HepG2 (cell line): ENCODE results near the gene LUC7L. TPM values are rescaled to one million over a fixed set of nuclear protein-coding genes. Genes with fewer than 3 reads are reported as not detected.

ENCODE experiments used
- ATAC-seq: fragments of 200-7000 bp; cut with Tn5 transposase; 3 replicates; pipeline ENCODE4 v1.9.1; 2020; ENCODE audit warnings: mild to moderate bottlenecking, moderate library complexity
- BruUV-seq: library from RNA; stranded (reverse); fragments of 400-500 nt; replicated peaks from 2 replicates; lab custom pipeline; 2021; lab: Mats Ljungman, UMichigan
- CTCF ChIA-PET: fragments of 300-600 bp; formaldehyde crosslinking; extraction: SDS; loops from one replicate; lab custom pipeline; 2021; ENCODE audit warnings: low total read pairs, inconsistent platforms, low intra/inter-chr PET ratio; lab: Yijun Ruan, JAX
- POLR2A ChIA-PET: fragments of 350-600 bp; sonication (Branson Sonifier 250); formaldehyde crosslinking; loops from one replicate; lab custom pipeline; 2020; ENCODE audit warnings: antibody characterized with exemption, inconsistent platforms; lab: Yijun Ruan, JAX
- DNase-seq: peaks from one replicate; pipeline ENCODE4 v3.0.0-alpha.2; 2015; ENCODE audit warnings: low spot score
- FAIRE-seq: peaks from 3 replicates; lab custom pipeline; 2011; peaks lifted over from hg19 to GRCh38; lab: Jason Lieb, UNC
- H2AFZ ChIP-seq: one replicate; pipeline ENCODE4 v1.6.1; 2011; ENCODE audit warnings: low read length, inconsistent platforms
- H3K27ac ChIP-seq: fragments of 300-600 bp; 3 replicates; pipeline ENCODE4 v1.8.0; 2011; ENCODE audit warnings: mixed run types, mild to moderate bottlenecking, mixed read lengths, low read length, inconsistent platforms; ENCODE audit not compliant: insufficient read depth; ENCODE audit errors: extremely low read length
- H3K27me3 ChIP-seq, 2 experiments: fragments of 200-600 bp in 1 of 2; 2 replicates in 1 of 2; 3 replicates in 1 of 2; pipeline versions ENCODE4 v1.6.0 to v1.8.0; 2011; ENCODE audit warnings: low read length in 2 of 2, mild to moderate bottlenecking in 2 of 2, moderate library complexity in 2 of 2, inconsistent platforms in 1 of 2; ENCODE audit not compliant: insufficient read depth in 2 of 2, control insufficient read depth in 1 of 2
- H3K36me3 ChIP-seq, 2 experiments: fragments of 200-600 bp in 1 of 2; replicated peaks in 1 of 2; 2 replicates in 1 of 2; 3 replicates in 1 of 2; pipeline versions ENCODE4 v1.5.1 to v1.8.0; 2011; ENCODE audit warnings: low read length in 2 of 2, inconsistent platforms in 1 of 2; ENCODE audit not compliant: insufficient read depth in 2 of 2, control insufficient read depth in 1 of 2
- H3K4me1 ChIP-seq: 2 replicates; pipeline ENCODE4 v1.5.1; 2012; ENCODE audit warnings: low read length, inconsistent platforms; ENCODE audit not compliant: insufficient read depth
- H3K4me2 ChIP-seq: 2 replicates; pipeline ENCODE4 v1.6.0; 2011; ENCODE audit warnings: low read depth, low read length, inconsistent platforms
- H3K4me3 ChIP-seq, 3 experiments: fragments of 200-600 bp in 1 of 3; sonication (generic), shearing (Covaris generic) in 1 of 3; replicated peaks in 1 of 3; 2 replicates each; pipeline ENCODE4 v1.5.1; 2011 to 2016; ENCODE audit warnings: low read length in 3 of 3, inconsistent platforms in 2 of 3, low read depth in 2 of 3, mild to moderate bottlenecking in 2 of 3, control low read depth in 1 of 3, mixed read lengths in 1 of 3; ENCODE audit not compliant: insufficient read depth in 1 of 3
- H3K79me2 ChIP-seq: one replicate; pipeline ENCODE4 v1.6.1; 2011; ENCODE audit warnings: low read length, inconsistent platforms; ENCODE audit not compliant: insufficient read depth
- H3K9ac ChIP-seq: 2 replicates; pipeline ENCODE4 v1.6.0; 2011; ENCODE audit warnings: mild to moderate bottlenecking, low read depth, low read length, inconsistent platforms; ENCODE audit not compliant: insufficient read depth
- H3K9me3 ChIP-seq: 2 replicates; pipeline ENCODE4 v1.5.1; 2012; ENCODE audit warnings: mild to moderate bottlenecking, low read length
- H4K20me1 ChIP-seq: 2 replicates; pipeline ENCODE4 v1.6.0; 2011; ENCODE audit warnings: inconsistent platforms, mild to moderate bottlenecking, low read length, moderate library complexity; ENCODE audit not compliant: insufficient read depth
- AGO2 ChIP-seq: fragments of 200-400 bp; formaldehyde crosslinking; optimal IDR thresholded peaks from 2 replicates; pipeline ENCODE3; 2017; ENCODE audit warnings: mild to moderate bottlenecking, low read depth, low read length, moderate library complexity
- CERS6 ChIP-seq: sonication (generic); formaldehyde crosslinking; IDR thresholded peaks from 2 replicates; pipeline ENCODE4 v1.5.0; 2020; ENCODE audit warnings: missing genetic modification reagents
- EZH2 ChIP-seq: conservative IDR thresholded peaks from 2 replicates; pipeline ENCODE4 v1.6.1; 2012; ENCODE audit warnings: mild to moderate bottlenecking, low read depth, low read length, moderate library complexity
- GPN1 ChIP-seq: sonication (generic); formaldehyde crosslinking; IDR thresholded peaks from 2 replicates; pipeline ENCODE4 v1.5.1; 2020; ENCODE audit warnings: missing genetic modification reagents, borderline replicate concordance
- KMT2A ChIP-seq: sonication (generic); formaldehyde crosslinking; IDR thresholded peaks from 2 replicates; pipeline ENCODE4 v1.4.0; 2020; ENCODE audit warnings: missing genetic modification reagents
- MTA3 ChIP-seq: sonication (generic); formaldehyde crosslinking; IDR thresholded peaks from 2 replicates; pipeline ENCODE4 v1.4.0; 2020; ENCODE audit warnings: missing genetic modification reagents
- NONO ChIP-seq, 2 experiments: fragments of 450-650 bp in 1 of 2; sonication (generic) in 1 of 2; formaldehyde crosslinking in 1 of 2; IDR thresholded peaks in 1 of 2; conservative IDR thresholded peaks in 1 of 2; 2 replicates each; pipeline versions ENCODE4 v1.6.1 to v1.8.0; 2017 to 2022; ENCODE audit warnings: mild to moderate bottlenecking in 1 of 2, missing genetic modification reagents in 1 of 2, moderate library complexity in 1 of 2
- NR2F1 ChIP-seq, 2 experiments: fragments of 450-650 bp in 1 of 2; formaldehyde crosslinking in 1 of 2; IDR thresholded peaks; 2 replicates each; pipeline versions ENCODE4 v1.5.0 to v1.6.1; 2016 to 2020; ENCODE audit warnings: mild to moderate bottlenecking in 1 of 2, missing compliant biosample characterization in 1 of 2, missing genetic modification reagents in 1 of 2, moderate library complexity in 1 of 2
- RFXANK ChIP-seq: IDR thresholded peaks from 2 replicates; pipeline ENCODE4 v1.6.1; 2016
- SOX5 ChIP-seq: IDR thresholded peaks from 2 replicates; pipeline ENCODE4 v1.6.1; 2016; ENCODE audit warnings: borderline replicate concordance
- ZNF317 ChIP-seq: sonication (generic); formaldehyde crosslinking; IDR thresholded peaks from 2 replicates; pipeline ENCODE4 v1.5.0; 2020; ENCODE audit warnings: mild to moderate bottlenecking, missing genetic modification reagents
- ZNF530 ChIP-seq: sonication (generic); formaldehyde crosslinking; IDR thresholded peaks from 2 replicates; pipeline ENCODE4 v1.5.0; 2020; ENCODE audit warnings: low read depth, mild to moderate bottlenecking, missing genetic modification reagents
- ZNF773 ChIP-seq: sonication (generic); formaldehyde crosslinking; IDR thresholded peaks from 2 replicates; pipeline ENCODE4 v1.4.0; 2020; ENCODE audit warnings: missing genetic modification reagents, borderline replicate concordance
- ZSCAN22 ChIP-seq: sonication (generic); formaldehyde crosslinking; IDR thresholded peaks from 2 replicates; pipeline ENCODE4 v1.4.0; 2020; ENCODE audit warnings: mild to moderate bottlenecking, missing genetic modification reagents
- WGBS: methylation state at CpG from one replicate; pipeline ENCODE4 v1.1.6; 2017; ENCODE audit warnings: low lambda C conversion rate; 5-methylcytosine and 5-hydroxymethylcytosine counted together
- in situ Hi-C: cut with HindIII; loops from 2 replicates; pipeline ENCODE4 v1.10.0; 2017; ENCODE audit warnings: low pct_unique_long_range_greater_than_20kb; ENCODE audit not compliant: extremely low pct_ligation_motif_present
- intact Hi-C: fragments of 100-400 bp; cut with micrococcal nuclease; formaldehyde crosslinking; loops from one replicate; pipeline ENCODE4 v1.10.0; 2022; ENCODE audit not compliant: unreplicated experiment
- polyA plus RNA-seq, 8 experiments: library from polyadenylated mRNA; depleted of rRNA in 3 of 8; stranded (reverse) in 7 of 8; unstranded in 1 of 8; fragments of >200 nt; fragmentation: Illumina TruSeq in 4 of 8; extraction: Trizol in 4 of 8; gene quantifications; 2 replicates each; pipeline versions ENCODE4 v1.2.1 to v1.2.3, GENCODE V29; 2011 to 2016; ENCODE audit warnings: low read depth in 4 of 8, missing spikeins in 1 of 8, mixed read lengths in 1 of 8; ENCODE audit not compliant: insufficient read depth in 1 of 8
- total RNA-seq, 5 experiments: library from RNA; depleted of rRNA; stranded (reverse); fragments of >200 nt; fragmentation: Illumina TruSeq; extraction: Trizol; gene quantifications; 2 replicates each; pipeline ENCODE4 v1.2.3, GENCODE V29; 2016; ENCODE audit warnings: low read depth in 1 of 5
- TF ChIP-seq, protein P1 (sequence below): sonication (generic); formaldehyde crosslinking; IDR thresholded peaks from 2 replicates; pipeline ENCODE4 v1.4.0; 2020; ENCODE audit warnings: missing genetic modification reagents, low read depth, mild to moderate bottlenecking, borderline replicate concordance
- TF ChIP-seq, protein P2 (sequence below): sonication (generic); formaldehyde crosslinking; IDR thresholded peaks from 2 replicates; pipeline ENCODE4 v1.9.0; 2021; ENCODE audit warnings: missing genetic modification reagents, mild to moderate bottlenecking, borderline replicate concordance

LUC7L gene
- total and polyA plus RNA-seq, 2 of the 13 experiments (the other 11 are each of a cell fraction or from before 2014, with no cell fraction given), result 48.7 to 56.9 TPM

- ATAC-seq, result no peak
- no peaks in the 10 kb centered on the region for H3K9me3 ChIP-seq
- FAIRE-seq, result no peak
- CTCF ChIA-PET, result no interaction called here
- in situ Hi-C loops, result no loop called here
- H3K4me2 ChIP-seq, result no peak overlapping the region
- no peak for TF ChIP-seq ZSCAN22 (CRISPR knock-in tag)
- peak; percentile 17 for TF ChIP-seq AGO2
- TF ChIP-seq NR2F1 (CRISPR knock-in tag; IDR thresholded peaks at IDR 0.05), result no peak
- TF ChIP-seq, protein P1, sequence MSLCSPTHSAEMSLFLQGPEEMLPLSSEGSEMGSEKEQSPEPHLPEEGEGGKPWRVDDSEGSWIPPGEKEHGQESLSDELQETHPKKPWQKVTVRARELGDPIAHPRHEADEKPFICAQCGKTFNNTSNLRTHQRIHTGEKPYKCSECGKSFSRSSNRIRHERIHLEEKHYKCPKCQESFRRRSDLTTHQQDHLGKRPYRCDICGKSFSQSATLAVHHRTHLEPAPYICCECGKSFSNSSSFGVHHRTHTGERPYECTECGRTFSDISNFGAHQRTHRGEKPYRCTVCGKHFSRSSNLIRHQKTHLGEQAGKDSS (CRISPR knock-in tag), result no peak
- TF ChIP-seq CERS6 (CRISPR knock-in tag), result no peak
- DNase-seq, result no peak
- no peaks in the 10 kb centered on the region for H3K4me1 ChIP-seq
- intact Hi-C loops, result no loop called here
- no peaks in the 10 kb centered on the region for H3K79me2 ChIP-seq
- BruUV-seq, result no TSS peak
- no peak overlapping the region for H2AFZ ChIP-seq
- H3K4me3 ChIP-seq, result no peak overlapping the region
- no peak overlapping the region for H3K27ac ChIP-seq
- no peak overlapping the region for H3K9ac ChIP-seq
- 90% methylated on average over 5 of the region's 13 CpGs for WGBS
- no peaks in the 10 kb centered on the region for H4K20me1 ChIP-seq
- no peaks in the 10 kb centered on the region for H3K27me3 ChIP-seq
- POLR2A ChIA-PET, result no interaction called here
- H3K36me3 ChIP-seq, result peaks cover 15 to 28% of the 10 kb centered on the region in 2 experiments; a peak in 4 of 5 replicates
Observed at GRCh38 chr16:259814-260253, 30.6 kb upstream of the LUC7L start.

DNA sequence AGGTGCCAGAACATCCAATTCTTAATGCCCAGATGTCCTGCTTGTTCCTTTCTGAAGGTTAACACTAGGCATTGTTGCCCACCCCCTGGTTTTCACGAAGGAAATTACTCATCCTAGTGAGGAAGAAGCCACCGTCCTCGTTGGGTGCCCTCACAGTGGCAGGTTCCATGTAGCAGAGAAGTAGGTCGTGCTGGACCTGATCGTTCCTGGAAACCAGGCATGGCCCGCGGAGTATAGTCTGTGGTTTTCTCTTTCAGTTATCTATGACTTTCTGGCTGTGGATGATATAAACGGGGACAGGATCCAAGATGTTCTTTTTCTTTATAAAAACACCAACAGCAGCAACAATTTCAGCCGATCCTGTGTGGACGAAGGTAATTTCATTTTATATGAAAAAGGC lies 30.0 kb upstream of the LUC7L start:
- Histone ChIP-seq H3K9ac (no peak overlapping the region), H3K4me2 (no peak overlapping the region), H4K20me1 (no peaks in the 10 kb centered on the region), H3K79me2 (no peaks in the 10 kb centered on the region), H3K27ac (no peak overlapping the region), H2AFZ (no peak overlapping the region), H3K36me3 (peaks cover 15 to 32% of the 10 kb centered on the region in 2 experiments; a peak in 4 of 5 replicates), H3K27me3 (no peaks in the 10 kb centered on the region), H3K4me3 (no peak overlapping the region), H3K9me3 (no peaks in the 10 kb centered on the region), H3K4me1 (no peaks in the 10 kb centered on the region)
- FAIRE-seq, result no peak
- in situ Hi-C loops (no loop called here), intact Hi-C loops (no loop called here)
- POLR2A ChIA-PET, result no interaction called here
- ATAC-seq, result no peak
- DNase-seq, result no peak
- CTCF ChIA-PET, result no interaction called here
- WGBS, result 91% methylated on average over 10 of the region's 10 CpGs
- no TSS peak for BruUV-seq
- TF ChIP-seq EZH2, result no peak
- no peak for TF ChIP-seq ZNF317 (CRISPR knock-in tag)
- TF ChIP-seq, protein P2, sequence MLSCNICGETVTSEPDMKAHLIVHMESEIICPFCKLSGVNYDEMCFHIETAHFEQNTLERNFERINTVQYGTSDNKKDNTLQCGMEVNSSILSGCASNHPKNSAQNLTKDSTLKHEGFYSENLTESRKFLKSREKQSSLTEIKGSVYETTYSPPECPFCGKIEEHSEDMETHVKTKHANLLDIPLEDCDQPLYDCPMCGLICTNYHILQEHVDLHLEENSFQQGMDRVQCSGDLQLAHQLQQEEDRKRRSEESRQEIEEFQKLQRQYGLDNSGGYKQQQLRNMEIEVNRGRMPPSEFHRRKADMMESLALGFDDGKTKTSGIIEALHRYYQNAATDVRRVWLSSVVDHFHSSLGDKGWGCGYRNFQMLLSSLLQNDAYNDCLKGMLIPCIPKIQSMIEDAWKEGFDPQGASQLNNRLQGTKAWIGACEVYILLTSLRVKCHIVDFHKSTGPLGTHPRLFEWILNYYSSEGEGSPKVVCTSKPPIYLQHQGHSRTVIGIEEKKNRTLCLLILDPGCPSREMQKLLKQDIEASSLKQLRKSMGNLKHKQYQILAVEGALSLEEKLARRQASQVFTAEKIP (CRISPR knock-in tag), result no peak
- no peak for TF ChIP-seq ZNF773 (CRISPR knock-in tag)
- no peak for TF ChIP-seq GPN1
- TF ChIP-seq ZNF530 (CRISPR knock-in tag), result no peak
- TF ChIP-seq KMT2A, result no peak
- TF ChIP-seq MTA3 (CRISPR knock-in tag), result no peak
- no peak for TF ChIP-seq NONO (IDR thresholded peaks at IDR 0.05)
- no peak for TF ChIP-seq NONO (CRISPR knock-in tag; conservative IDR thresholded peaks at IDR 0.05)
- TF ChIP-seq RFXANK (CRISPR knock-in tag), result no peak
- no peak for TF ChIP-seq SOX5 (CRISPR knock-in tag)
